Sigmoid colon (tissue), 4 donors: ENCODE measurements around the gene PRKCG.

Experiments
- EP300 ChIP-seq, 4 donors: sonication (generic); formaldehyde crosslinking; IDR thresholded peaks; one replicate each; pipeline ENCODE4 v1.6.1; 2017; ENCODE audit warnings: antibody characterized with exemption in 4 of 4
- POLR2A ChIP-seq, 2 donors: fragments of 450-650 bp; IDR thresholded peaks; one replicate each; pipeline ENCODE4 v1.6.1; 2016; ENCODE audit warnings: antibody characterized with exemption in 2 of 2, mild to moderate bottlenecking in 2 of 2, moderate library complexity in 2 of 2

DNA sequence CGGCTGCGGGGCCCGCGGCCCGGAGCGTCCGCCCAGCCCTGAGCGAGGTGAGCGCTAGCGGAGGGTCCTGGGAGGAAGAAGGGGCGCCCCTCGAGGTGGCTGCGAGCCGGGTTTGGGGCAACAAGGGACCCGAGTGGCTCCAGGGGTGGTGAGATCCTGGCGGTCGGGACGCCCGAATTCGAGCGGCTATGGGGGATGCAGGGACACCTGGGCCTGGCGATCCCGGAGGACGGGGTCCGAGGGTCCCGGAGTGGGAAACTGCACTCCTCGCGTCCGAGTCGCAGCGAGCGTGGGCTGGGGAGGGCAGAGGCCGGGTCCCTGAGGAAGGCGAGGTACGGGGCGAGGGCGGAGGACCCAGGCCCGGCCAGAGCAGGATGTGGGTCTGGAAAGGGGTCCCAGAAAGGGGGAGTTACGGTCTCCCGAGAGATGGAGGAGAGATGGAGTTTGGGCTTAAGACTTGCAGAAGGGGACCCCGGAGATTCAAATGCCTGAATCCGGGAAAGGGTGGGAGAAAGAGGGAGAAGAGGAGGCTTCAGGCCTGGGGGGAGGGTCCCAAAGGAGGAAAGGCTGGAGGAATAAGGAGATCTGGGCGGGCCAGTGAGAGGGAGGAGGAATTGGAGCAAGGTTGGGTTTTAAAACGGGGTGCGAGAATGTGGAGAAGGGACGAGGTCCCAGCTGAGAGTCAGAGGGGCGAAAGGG, 27.6 kb downstream of the PRKCG start:
- no peak for TF ChIP-seq EP300 (IDR thresholded peaks at IDR 0.05)
- no peak for TF ChIP-seq POLR2A (IDR thresholded peaks at IDR 0.05)
